Mesendoderm (in vitro differentiated cells): ENCODE measurements around the gene PNPO.
A peak's percentile ranks its signal among the peaks of the same experiment; 100 is the strongest.

Experiments used
- DNase-seq: peaks from one replicate; pipeline ENCODE4 v3.0.0; 2013
- H2AK5ac ChIP-seq: 2 replicates; pipeline ENCODE4 v1.6.1; 2013; ENCODE audit warnings: low read length, inconsistent platforms
- H2BK120ac ChIP-seq: 2 replicates; pipeline ENCODE4 v1.6.1; 2013; ENCODE audit warnings: low read depth, mild to moderate bottlenecking, low read length, moderate library complexity, mixed read lengths
- H2BK15ac ChIP-seq: replicated peaks from 2 replicates; pipeline ENCODE4 v1.6.1; 2013; ENCODE audit warnings: low read depth, mild to moderate bottlenecking, moderate library complexity
- H2BK5ac ChIP-seq: 2 replicates; pipeline ENCODE4 v1.6.1; 2013; ENCODE audit warnings: low read length, inconsistent platforms
- H3K18ac ChIP-seq: 2 replicates; pipeline ENCODE4 v1.6.1; 2013; ENCODE audit warnings: mild to moderate bottlenecking, low read length, mixed read lengths
- H3K23ac ChIP-seq: one replicate; pipeline ENCODE4 v1.6.1; 2013; ENCODE audit warnings: low read length
- H3K27ac ChIP-seq: 2 replicates; pipeline ENCODE4 v1.5.1; 2013; ENCODE audit warnings: low read depth, mild to moderate bottlenecking, inconsistent platforms, low read length, moderate library complexity
- H3K27me3 ChIP-seq: 2 replicates; pipeline ENCODE4 v1.6.1; 2013; ENCODE audit warnings: low read length, control low read depth, mild to moderate bottlenecking, inconsistent platforms; ENCODE audit not compliant: insufficient read depth, poor library complexity
- H3K36me3 ChIP-seq: 2 replicates; pipeline ENCODE4 v1.6.1; 2013; ENCODE audit warnings: low read length, inconsistent platforms; ENCODE audit not compliant: control insufficient read depth, insufficient read depth
- H3K4ac ChIP-seq: one replicate; pipeline ENCODE4 v1.6.1; 2013; ENCODE audit warnings: low read depth, mild to moderate bottlenecking, low read length, moderate library complexity
- H3K4me1 ChIP-seq: 2 replicates; pipeline ENCODE4 v1.6.1; 2013; ENCODE audit warnings: low read depth, low read length, inconsistent platforms; ENCODE audit not compliant: control insufficient read depth
- H3K4me2 ChIP-seq: 2 replicates; pipeline ENCODE4 v1.6.1; 2013; ENCODE audit warnings: low read length
- H3K4me3 ChIP-seq: 2 replicates; pipeline ENCODE4 v1.5.1; 2013; ENCODE audit warnings: mild to moderate bottlenecking, low read length
- H3K56ac ChIP-seq: one replicate; pipeline ENCODE4 v1.6.1; 2013; ENCODE audit warnings: low read length
- H3K79me1 ChIP-seq: 2 replicates; pipeline ENCODE4 v1.6.1; 2013; ENCODE audit warnings: low read length, inconsistent platforms
- H3K79me2 ChIP-seq: 2 replicates; pipeline ENCODE4 v1.6.1; 2013; ENCODE audit warnings: mild to moderate bottlenecking, low read length; ENCODE audit not compliant: control insufficient read depth, insufficient read depth
- H3K9ac ChIP-seq: 2 replicates; pipeline ENCODE4 v1.6.1; 2013; ENCODE audit warnings: low read length, inconsistent platforms
- H4K5ac ChIP-seq: one replicate; pipeline ENCODE4 v1.6.1; 2013; ENCODE audit warnings: low read length
- H4K8ac ChIP-seq: one replicate; pipeline ENCODE4 v1.6.1; 2013; ENCODE audit warnings: low read depth, mild to moderate bottlenecking, control low read depth, low read length, moderate library complexity
- WGBS: extraction: QIAGEN DNeasy Blood & Tissue Kit; methylation state at CpG from one replicate; pipeline ENCODE4 v1.1.7; 2013; ENCODE audit warnings: low lambda C conversion rate, missing lambda C conversion rate; ENCODE audit not compliant: insufficient coverage; ENCODE audit errors: extremely low coverage; 5-methylcytosine and 5-hydroxymethylcytosine counted together

The PNPO gene

GRCh38 chr17:47896672-47897490, 44.5 kb upstream of the PNPO start:
- WGBS: no CpG with 5 or more reads among the region's 22 CpGs
- Histone ChIP-seq H3K9ac (peak overlapping the region; percentile 96), H4K8ac (no peak overlapping the region), H3K4me3 (peak overlapping the region; percentile 97), H3K4me1 (peaks cover 4% of the 10 kb centered on the region), H3K79me1 (peaks cover 2% of the 10 kb centered on the region), H3K4me2 (peak overlapping the region; percentile 63), H3K27me3 (no peaks in the 10 kb centered on the region), H3K56ac (peak overlapping the region; percentile 97), H3K36me3 (no peaks in the 10 kb centered on the region), H3K27ac (peak overlapping the region; percentile 3), H3K23ac (peak overlapping the region; percentile 76), H3K79me2 (peaks cover 2% of the 10 kb centered on the region), H4K5ac (no peak overlapping the region), H2BK15ac (no peak overlapping the region), H3K4ac (no peak overlapping the region), H2AK5ac (no peak overlapping the region), H2BK120ac (peak overlapping the region; percentile 23), H2BK5ac (peak overlapping the region; percentile 52), H3K18ac (peak overlapping the region; percentile 6)
- DNase-seq: no peak

DNA sequence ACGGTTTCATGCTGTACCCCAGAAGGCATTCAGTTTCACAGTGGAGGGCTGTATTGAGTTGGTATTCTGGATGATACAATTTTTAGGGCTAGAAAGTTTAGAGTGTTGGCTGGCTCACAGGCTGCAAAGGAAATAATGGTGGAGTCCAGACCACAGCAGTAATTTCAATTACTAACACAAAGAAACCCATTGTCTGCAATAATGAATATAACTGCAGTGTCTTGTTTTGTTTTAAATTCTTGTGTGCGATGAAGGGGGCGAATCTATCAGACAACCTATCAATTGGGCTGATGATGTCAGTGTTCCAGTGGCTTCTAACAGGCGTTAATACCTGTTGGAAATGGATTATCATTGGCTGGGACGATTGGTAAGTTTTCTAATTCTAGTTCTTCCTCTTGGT, 43.8 kb upstream of the PNPO start:
- H4K8ac ChIP-seq: no peak overlapping the region
- no peaks in the 10 kb centered on the region for H3K27me3 ChIP-seq
- no peak overlapping the region for H3K4ac ChIP-seq
- H3K4me2 ChIP-seq: no peak overlapping the region
- H3K18ac ChIP-seq: no peak overlapping the region
- H3K4me3 ChIP-seq: no peak overlapping the region
- H3K9ac ChIP-seq: peak overlapping the region; percentile 96
- no peak overlapping the region for H3K27ac ChIP-seq
- DNase-seq: no peak
- H2BK15ac ChIP-seq: no peak overlapping the region
- no peaks in the 10 kb centered on the region for H3K36me3 ChIP-seq
- no CpG with 5 or more reads among the region's 5 CpGs for whole genome bisulfite sequencing
- H2BK120ac ChIP-seq: no peak overlapping the region
- peaks cover 3% of the 10 kb centered on the region for H3K79me1 ChIP-seq
- no peak overlapping the region for H4K5ac ChIP-seq
- H2AK5ac ChIP-seq: no peak overlapping the region
- H3K4me1 ChIP-seq: peaks cover 7% of the 10 kb centered on the region
- H3K23ac ChIP-seq: no peak overlapping the region
- no peak overlapping the region for H2BK5ac ChIP-seq
- H3K56ac ChIP-seq: no peak overlapping the region
- peaks cover 2% of the 10 kb centered on the region for H3K79me2 ChIP-seq

- H3K23ac ChIP-seq: no peak overlapping the region
- H4K5ac ChIP-seq: no peak overlapping the region
- no peak overlapping the region for H3K18ac ChIP-seq
- no peak overlapping the region for H3K56ac ChIP-seq
- H2AK5ac ChIP-seq: no peak overlapping the region
- H3K4me1 ChIP-seq: peaks cover 7% of the 10 kb centered on the region
- H3K79me2 ChIP-seq: peaks cover 2% of the 10 kb centered on the region
- H2BK5ac ChIP-seq: no peak overlapping the region
- DNase-seq: no peak
- H4K8ac ChIP-seq: no peak overlapping the region
- no peak overlapping the region for H3K4me2 ChIP-seq
- no peak overlapping the region for H3K4ac ChIP-seq
- H3K4me3 ChIP-seq: no peak overlapping the region
- no peaks in the 10 kb centered on the region for H3K36me3 ChIP-seq
- peaks cover 3% of the 10 kb centered on the region for H3K79me1 ChIP-seq
- no peaks in the 10 kb centered on the region for H3K27me3 ChIP-seq
- no peak overlapping the region for H3K27ac ChIP-seq
- no peak overlapping the region for H2BK15ac ChIP-seq
- no peak overlapping the region for H3K9ac ChIP-seq
- H2BK120ac ChIP-seq: no peak overlapping the region
Observed at GRCh38 chr17:47898241-47898640, 43.1 kb upstream of the PNPO start.

- no peak overlapping the region for H3K4me2 ChIP-seq
- no peak overlapping the region for H3K23ac ChIP-seq
- no peak overlapping the region for H3K4me3 ChIP-seq
- no peak overlapping the region for H2BK5ac ChIP-seq
- peaks cover 7% of the 10 kb centered on the region for H3K79me1 ChIP-seq
- H2BK15ac ChIP-seq: no peak overlapping the region
- no peak overlapping the region for H2AK5ac ChIP-seq
- no peak for DNase-seq
- no peak overlapping the region for H3K4ac ChIP-seq
- H4K8ac ChIP-seq: no peak overlapping the region
- H3K18ac ChIP-seq: no peak overlapping the region
- H2BK120ac ChIP-seq: no peak overlapping the region
- WGBS: no CpG with 5 or more reads among the region's 5 CpGs
- H3K27ac ChIP-seq: no peak overlapping the region
- peaks cover 2% of the 10 kb centered on the region for H3K79me2 ChIP-seq
- H3K9ac ChIP-seq: no peak overlapping the region
- no peaks in the 10 kb centered on the region for H3K27me3 ChIP-seq
- peaks cover 7% of the 10 kb centered on the region for H3K4me1 ChIP-seq
- no peaks in the 10 kb centered on the region for H3K36me3 ChIP-seq
- no peak overlapping the region for H4K5ac ChIP-seq
- no peak overlapping the region for H3K56ac ChIP-seq
Observed at GRCh38 chr17:47899643-47900042, 41.7 kb upstream of the PNPO start.

DNA sequence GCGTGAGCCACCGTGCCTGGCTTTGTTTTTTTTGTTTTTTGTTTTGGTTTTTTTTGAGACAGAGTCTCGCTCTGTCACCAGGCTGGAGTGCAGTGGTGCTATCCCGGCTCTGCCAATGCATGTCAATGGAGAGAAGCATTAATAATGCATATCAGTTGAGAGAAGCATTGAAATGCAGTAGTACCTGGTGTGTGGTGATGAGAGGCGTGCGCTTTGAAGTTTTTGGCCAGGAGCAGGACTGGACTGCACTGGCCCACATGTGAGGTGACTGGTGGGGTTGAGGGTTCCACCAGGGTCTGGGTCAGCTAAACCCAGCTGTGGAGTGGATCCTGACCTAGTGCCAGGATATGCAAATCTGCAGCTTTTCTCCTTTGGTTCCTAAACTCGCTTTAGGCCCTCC, 39.9 kb upstream of the PNPO start:
- H3K4me3 ChIP-seq: no peak overlapping the region
- no peaks in the 10 kb centered on the region for H3K36me3 ChIP-seq
- no CpG with 5 or more reads among the region's 7 CpGs for WGBS
- no peak overlapping the region for H3K4me2 ChIP-seq
- H3K27me3 ChIP-seq: no peaks in the 10 kb centered on the region
- H3K27ac ChIP-seq: no peak overlapping the region
- H4K5ac ChIP-seq: no peak overlapping the region
- H2BK120ac ChIP-seq: no peak overlapping the region
- no peak overlapping the region for H2BK15ac ChIP-seq
- no peak overlapping the region for H2BK5ac ChIP-seq
- H3K4me1 ChIP-seq: peaks cover 7% of the 10 kb centered on the region
- H3K23ac ChIP-seq: no peak overlapping the region
- no peak overlapping the region for H3K9ac ChIP-seq
- H3K79me2 ChIP-seq: peaks cover 2% of the 10 kb centered on the region
- H2AK5ac ChIP-seq: no peak overlapping the region
- no peak overlapping the region for H3K18ac ChIP-seq
- peak overlapping the region; percentile 2 for H3K56ac ChIP-seq
- no peak for DNase-seq
- H3K4ac ChIP-seq: no peak overlapping the region
- no peak overlapping the region for H4K8ac ChIP-seq
- H3K79me1 ChIP-seq: peaks cover 9% of the 10 kb centered on the region
